ENCODE data around the gene CLEC4C. TPM values are rescaled to one million over a fixed set of nuclear protein-coding genes. Genes with fewer than 3 reads are reported as not detected.

Gene CLEC4C
- total RNA-seq, 2 donors from 2014 or later = not detected

DNA sequence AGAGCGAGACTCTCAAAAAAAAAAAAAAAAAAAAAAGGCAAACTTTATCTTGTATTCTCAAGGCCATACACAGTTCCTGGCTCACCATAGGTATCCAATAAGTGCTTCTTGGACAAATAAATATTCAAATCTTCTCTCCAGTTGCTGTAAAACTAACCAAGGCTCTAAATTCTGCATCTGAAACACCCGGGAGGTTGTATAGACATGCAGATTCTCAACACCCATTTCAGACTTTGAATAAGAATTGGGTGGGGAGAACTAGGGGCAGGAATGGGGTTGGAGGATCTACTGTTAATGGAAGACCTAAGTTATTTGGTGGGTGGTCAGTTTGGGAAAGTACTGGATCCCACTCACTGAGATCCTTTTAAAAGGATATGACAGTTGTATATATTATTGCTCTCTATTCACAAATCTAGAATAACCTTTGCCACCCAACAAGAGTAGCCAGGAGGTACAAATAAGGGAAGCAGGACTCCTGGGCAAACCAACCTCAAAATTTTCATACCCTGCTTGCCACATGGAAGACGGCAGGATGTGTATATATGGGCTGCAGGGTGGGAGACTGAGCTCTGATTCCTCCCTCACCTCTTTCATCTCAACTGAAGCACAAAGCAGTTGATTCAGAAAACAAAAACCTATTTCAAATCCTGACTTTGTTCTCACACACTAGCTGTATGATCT lies 52.5 kb downstream of the CLEC4C start:
- H3K27ac ChIP-seq = no peak overlapping the region
- H3K9me3 ChIP-seq = no peaks in the 10 kb centered on the region
- peaks cover 0 to 10% of the 10 kb centered on the region in 2 donors for H3K4me1 ChIP-seq
- H3K27me3 ChIP-seq = no peaks in the 10 kb centered on the region
- TF ChIP-seq, protein P1, sequence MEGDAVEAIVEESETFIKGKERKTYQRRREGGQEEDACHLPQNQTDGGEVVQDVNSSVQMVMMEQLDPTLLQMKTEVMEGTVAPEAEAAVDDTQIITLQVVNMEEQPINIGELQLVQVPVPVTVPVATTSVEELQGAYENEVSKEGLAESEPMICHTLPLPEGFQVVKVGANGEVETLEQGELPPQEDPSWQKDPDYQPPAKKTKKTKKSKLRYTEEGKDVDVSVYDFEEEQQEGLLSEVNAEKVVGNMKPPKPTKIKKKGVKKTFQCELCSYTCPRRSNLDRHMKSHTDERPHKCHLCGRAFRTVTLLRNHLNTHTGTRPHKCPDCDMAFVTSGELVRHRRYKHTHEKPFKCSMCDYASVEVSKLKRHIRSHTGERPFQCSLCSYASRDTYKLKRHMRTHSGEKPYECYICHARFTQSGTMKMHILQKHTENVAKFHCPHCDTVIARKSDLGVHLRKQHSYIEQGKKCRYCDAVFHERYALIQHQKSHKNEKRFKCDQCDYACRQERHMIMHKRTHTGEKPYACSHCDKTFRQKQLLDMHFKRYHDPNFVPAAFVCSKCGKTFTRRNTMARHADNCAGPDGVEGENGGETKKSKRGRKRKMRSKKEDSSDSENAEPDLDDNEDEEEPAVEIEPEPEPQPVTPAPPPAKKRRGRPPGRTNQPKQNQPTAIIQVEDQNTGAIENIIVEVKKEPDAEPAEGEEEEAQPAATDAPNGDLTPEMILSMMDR (IDR thresholded peaks at IDR 0.05) = no peak
- no peak for DNase-seq (ENCODE audit: low spot score)
- H3K4me3 ChIP-seq = no peak overlapping the region
- H3K36me3 ChIP-seq = no peaks in the 10 kb centered on the region

DNA sequence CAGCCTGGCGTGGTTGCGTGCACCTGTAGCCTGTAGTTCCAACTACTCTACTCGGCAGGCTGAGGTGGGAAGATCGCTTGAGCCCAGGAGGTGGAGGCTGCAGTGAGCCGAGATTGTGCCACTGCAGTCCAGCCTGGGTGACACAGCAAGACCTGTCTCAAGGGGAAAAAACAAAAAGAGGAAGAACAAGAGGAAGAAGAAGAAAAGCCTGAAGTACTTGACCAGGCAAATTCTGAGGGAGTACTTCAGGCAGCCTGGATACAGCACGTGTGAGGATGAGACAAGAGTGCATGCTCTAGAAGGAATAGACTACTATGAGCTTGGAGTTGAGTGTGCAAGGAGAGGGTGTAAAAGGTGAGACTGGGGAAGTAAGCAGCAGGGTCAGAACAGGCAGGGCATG lies 53.4 kb downstream of the CLEC4C start:
- Histone ChIP-seq H3K9me3 (no peaks in the 10 kb centered on the region), H3K36me3 (no peaks in the 10 kb centered on the region), H3K4me3 (no peak overlapping the region), H3K27me3 (no peaks in the 10 kb centered on the region), H3K27ac (no peak overlapping the region), H3K4me1 (peaks cover 0 to 10% of the 10 kb centered on the region in 2 donors)
- no peak for DNase-seq (ENCODE audit: low spot score)
- TF ChIP-seq, protein P1 (IDR thresholded peaks at IDR 0.05) = no peak

DNA sequence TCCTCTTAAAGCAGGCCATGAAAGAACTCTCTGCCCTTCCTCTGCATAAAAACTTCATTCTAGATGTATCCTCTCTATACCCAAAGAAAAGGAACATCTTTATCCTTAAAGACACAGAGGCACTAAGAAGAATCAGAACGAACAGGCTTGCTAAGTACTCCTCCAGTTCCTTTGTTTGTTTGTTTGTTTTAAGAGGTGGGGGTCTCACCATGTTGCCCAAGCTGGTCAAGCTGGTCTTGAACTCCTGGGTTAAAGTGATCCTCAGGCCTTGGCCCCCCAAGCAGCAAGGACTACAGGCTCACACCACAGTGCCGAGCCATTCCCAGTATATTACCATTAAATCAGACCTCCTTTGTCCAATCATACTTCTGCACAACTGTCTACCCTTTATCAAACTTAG lies 65.6 kb downstream of the CLEC4C start:
- no peaks in the 10 kb centered on the region for H3K27me3 ChIP-seq
- TF ChIP-seq, protein P1 (IDR thresholded peaks at IDR 0.05) = no peak
- H3K36me3 ChIP-seq = no peaks in the 10 kb centered on the region
- H3K9me3 ChIP-seq = no peaks in the 10 kb centered on the region
- H3K4me1 ChIP-seq = no peaks in the 10 kb centered on the region
- H3K4me3 ChIP-seq = no peak overlapping the region
- H3K27ac ChIP-seq = no peak overlapping the region
- no peak for DNase-seq (ENCODE audit: low spot score)

Other genes with a start within 250 kb of the CLEC4C start
- 100 to 1,000 TPM in 1 of 2 donors, 10 to 100 TPM in 1; 43.3 to 165 TPM for gene CD163, start 243.6 kb downstream of the CLEC4C start, total RNA-seq
- not detected for gene APOBEC1, start 81.5 kb downstream of the CLEC4C start, total RNA-seq
- gene GDF3, start 51.6 kb downstream of the CLEC4C start, total RNA-seq = not detected
- not detected for gene DPPA3, start 35.9 kb downstream of the CLEC4C start, total RNA-seq
- not detected for gene NANOGNB, start 17.8 kb upstream of the CLEC4C start, total RNA-seq
- not detected for gene NANOG, start 42.0 kb upstream of the CLEC4C start, total RNA-seq
- not detected for gene SLC2A14, start 125.5 kb upstream of the CLEC4C start, total RNA-seq
- 10 to 100 TPM; 13.7 to 17.5 TPM for gene SLC2A3, start 188.8 kb upstream of the CLEC4C start, total RNA-seq

All from right atrium auricular region (tissue), 2 donors.